NT2/D1 (cell line): ENCODE measurements around the gene RAP1GAP2.
"Not testable (repeated sequence)": the region's sequence is repeated elsewhere in the genome, so short reads cannot be mapped to it uniquely, and the experiment has no call there.

Experiments used
- DNase-seq: peaks from one replicate; pipeline ENCODE4 v3.0.0-alpha.2; 2011; ENCODE audit warnings: low read depth, low spot score
- H3K27me3 ChIP-seq: 2 replicates; pipeline ENCODE4 v1.6.0; 2011; ENCODE audit warnings: mild to moderate bottlenecking; ENCODE audit not compliant: insufficient read length, insufficient read depth
- H3K36me3 ChIP-seq: 2 replicates; pipeline ENCODE4 v1.6.1; 2011; ENCODE audit warnings: mild to moderate bottlenecking, low read length, mixed read lengths; ENCODE audit not compliant: insufficient read depth, insufficient read length
- H3K4me1 ChIP-seq: 2 replicates; pipeline ENCODE4 v1.5.1; 2011; ENCODE audit not compliant: insufficient read depth, insufficient read length
- H3K4me3 ChIP-seq: 2 replicates; pipeline ENCODE4 v1.5.1; 2011; ENCODE audit warnings: low read depth; ENCODE audit not compliant: insufficient read length
- H3K9ac ChIP-seq: 2 replicates; pipeline ENCODE4 v1.6.0; 2011; ENCODE audit warnings: low read depth; ENCODE audit not compliant: insufficient read length
- H3K9me3 ChIP-seq: 2 replicates; pipeline ENCODE4 v1.5.1; 2011; ENCODE audit warnings: mild to moderate bottlenecking, low read length; ENCODE audit not compliant: insufficient read depth
- SUZ12 ChIP-seq: IDR thresholded peaks from 2 replicates; pipeline ENCODE4 v1.6.1; 2011; ENCODE audit not compliant: insufficient read length, insufficient read depth; ENCODE audit errors: extremely low read depth
- YY1 ChIP-seq: IDR thresholded peaks from 2 replicates; pipeline ENCODE4 v1.6.1; 2011; ENCODE audit not compliant: insufficient read length, insufficient read depth
- ZNF274 ChIP-seq: IDR thresholded peaks from 2 replicates; pipeline ENCODE4 v1.6.1; 2011; ENCODE audit warnings: mild to moderate bottlenecking, low read depth, low read length

The RAP1GAP2 gene

GRCh38 chr17:3039736-3040135 lies 243.5 kb downstream of the RAP1GAP2 start:
- Histone ChIP-seq H3K9me3 (peaks cover 10% of the 10 kb centered on the region; the same call in 1 of the 2 replicates), H3K4me1 (no peaks in the 10 kb centered on the region), H3K36me3 (peaks cover 4% of the 10 kb centered on the region), H3K4me3 (no peak overlapping the region), H3K9ac (no peak overlapping the region), H3K27me3 (no peaks in the 10 kb centered on the region)
- no peak for DNase-seq
- no peak for TF ChIP-seq SUZ12
- no peak for TF ChIP-seq YY1

DNA sequence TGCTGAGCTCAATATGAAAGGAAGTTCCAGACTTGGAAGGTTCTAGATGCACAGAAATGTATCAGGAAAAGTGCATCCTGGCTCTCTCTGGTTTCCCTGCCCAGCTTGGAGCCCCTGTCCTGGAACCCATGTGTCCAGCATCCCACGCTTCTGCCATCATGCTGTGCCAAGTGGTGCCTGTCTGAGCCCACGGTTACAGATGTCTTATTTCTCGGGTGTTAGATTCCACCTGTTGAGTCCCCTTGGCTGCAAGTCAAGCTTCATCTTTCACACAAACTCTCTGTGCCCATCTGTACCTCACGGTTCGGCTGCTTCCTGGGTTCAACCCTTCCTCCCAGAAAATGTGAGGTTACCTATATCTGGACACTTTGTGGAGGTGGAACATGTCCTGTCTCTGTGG lies 244.6 kb downstream of the RAP1GAP2 start:
- no peak for DNase-seq
- Histone ChIP-seq H3K36me3 (no peaks in the 10 kb centered on the region), H3K27me3 (no peaks in the 10 kb centered on the region), H3K9ac (no peak overlapping the region), H3K4me1 (no peaks in the 10 kb centered on the region), H3K4me3 (no peak overlapping the region), H3K9me3 (peaks cover 10% of the 10 kb centered on the region; the same call in 1 of the 2 replicates)
- TF ChIP-seq YY1, result no peak
- no peak for TF ChIP-seq ZNF274
- no peak for TF ChIP-seq SUZ12

DNA sequence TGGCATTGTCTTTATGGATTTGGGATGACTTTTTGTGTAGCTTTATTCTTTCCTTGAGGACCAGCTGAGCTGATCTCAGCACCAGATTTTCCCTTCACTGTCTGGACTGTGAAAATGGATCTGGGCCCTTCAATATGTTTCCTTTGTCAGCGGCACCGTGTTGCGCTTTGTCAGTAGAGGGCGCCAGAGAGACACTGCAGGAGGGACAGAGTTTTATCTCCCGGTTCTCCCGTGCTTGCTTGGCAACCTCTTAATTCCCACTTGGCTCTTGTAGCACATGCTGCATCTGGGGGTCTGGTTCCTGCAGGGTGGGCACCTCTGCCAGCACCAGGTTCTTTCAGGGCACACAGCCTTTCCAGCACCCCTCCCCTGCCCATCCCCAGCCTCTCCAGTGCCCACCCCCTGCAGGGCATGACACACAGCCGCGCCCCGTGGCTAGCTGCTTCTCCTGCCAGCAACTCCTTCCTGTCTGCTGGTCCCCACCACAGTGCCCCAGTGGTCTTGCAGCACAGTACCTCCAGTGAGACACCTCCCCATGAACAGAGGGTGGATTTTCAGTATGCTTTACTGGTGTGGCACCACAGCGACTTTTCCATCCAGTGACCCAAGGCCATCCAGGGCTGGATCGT lies 247.6 kb downstream of the RAP1GAP2 start:
- no peak overlapping the region for H3K9ac ChIP-seq

GRCh38 chr17:3046753-3047152 lies 250.5 kb downstream of the RAP1GAP2 start:
- DNase-seq, result no peak
- Histone ChIP-seq H3K9ac (no peak overlapping the region), H3K9me3 (peaks cover 10% of the 10 kb centered on the region; the same call in 1 of the 2 replicates), H3K36me3 (no peaks in the 10 kb centered on the region), H3K4me1 (no peaks in the 10 kb centered on the region), H3K4me3 (no peak overlapping the region), H3K27me3 (no peaks in the 10 kb centered on the region)
- TF ChIP-seq SUZ12 (no peak), ZNF274 (no peak), YY1 (no peak)

More for the DNA sequence above, 247.6 kb downstream of the RAP1GAP2 start:
- TF ChIP-seq ZNF274 (no peak), YY1 (no peak), SUZ12 (no peak)
- Histone ChIP-seq H3K27me3 (no peaks in the 10 kb centered on the region), H3K4me3 (no peak overlapping the region), H3K9me3 (peaks cover 10% of the 10 kb centered on the region; the same call in 1 of the 2 replicates), H3K4me1 (no peaks in the 10 kb centered on the region), H3K36me3 (no peaks in the 10 kb centered on the region)
- peak; percentile 49 for DNase-seq

- H3K36me3 ChIP-seq, result no peaks in the 10 kb centered on the region
- no peaks in the 10 kb centered on the region; the same call in 1 of the 2 replicates for H3K9me3 ChIP-seq
- H3K4me3 ChIP-seq, result peak overlapping the region; percentile 78
- DNase-seq, result peak; percentile 94
- no peak for TF ChIP-seq SUZ12
- TF ChIP-seq ZNF274, result no peak
- peak; percentile 21 for TF ChIP-seq YY1
- peak overlapping the region; percentile 80 for H3K9ac ChIP-seq
- no peaks in the 10 kb centered on the region for H3K4me1 ChIP-seq
- no peaks in the 10 kb centered on the region for H3K27me3 ChIP-seq
Observed at GRCh38 chr17:3048727-3049471, 252.7 kb downstream of the RAP1GAP2 start.

- TF ChIP-seq ZNF274 (no peak), YY1 (no peak), SUZ12 (no peak)
- Histone ChIP-seq H3K9ac (no peak overlapping the region), H3K4me1 (no peaks in the 10 kb centered on the region), H3K27me3 (no peaks in the 10 kb centered on the region), H3K9me3 (no peaks in the 10 kb centered on the region), H3K36me3 (no peaks in the 10 kb centered on the region), H3K4me3 (no peak overlapping the region)
- no peak for DNase-seq
Observed at GRCh38 chr17:3049705-3050295, 253.6 kb downstream of the RAP1GAP2 start.

DNA sequence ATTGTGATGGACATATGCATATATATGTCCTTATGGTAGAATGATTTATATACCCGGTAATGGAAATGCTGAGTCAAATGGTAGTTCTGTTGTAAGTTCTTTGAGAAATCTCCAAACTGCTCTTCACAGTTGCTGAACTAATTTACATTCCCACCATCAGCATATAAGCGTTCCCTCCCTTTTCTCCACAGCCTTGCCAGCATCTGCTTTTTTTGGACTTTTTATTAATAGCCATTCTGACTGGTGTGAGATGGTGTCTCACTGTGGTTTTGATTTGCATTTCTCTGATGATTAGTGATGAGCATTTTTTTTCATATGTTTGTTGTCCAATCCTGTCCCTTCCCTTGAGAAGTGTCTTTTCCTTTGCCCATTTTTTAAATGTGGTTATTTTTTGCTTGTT lies 258.6 kb downstream of the RAP1GAP2 start:
- not testable (repeated sequence) for H3K9me3 ChIP-seq, DNase-seq, H3K36me3 ChIP-seq, H3K4me1 ChIP-seq, H3K27me3 ChIP-seq, H3K4me3 ChIP-seq, H3K9ac ChIP-seq

- H3K4me1 ChIP-seq, H3K4me3 ChIP-seq, DNase-seq, H3K27me3 ChIP-seq, H3K9me3 ChIP-seq, H3K9ac ChIP-seq, H3K36me3 ChIP-seq: not testable (repeated sequence)
Observed at GRCh38 chr17:3062824-3063377, 266.7 kb downstream of the RAP1GAP2 start.

DNA sequence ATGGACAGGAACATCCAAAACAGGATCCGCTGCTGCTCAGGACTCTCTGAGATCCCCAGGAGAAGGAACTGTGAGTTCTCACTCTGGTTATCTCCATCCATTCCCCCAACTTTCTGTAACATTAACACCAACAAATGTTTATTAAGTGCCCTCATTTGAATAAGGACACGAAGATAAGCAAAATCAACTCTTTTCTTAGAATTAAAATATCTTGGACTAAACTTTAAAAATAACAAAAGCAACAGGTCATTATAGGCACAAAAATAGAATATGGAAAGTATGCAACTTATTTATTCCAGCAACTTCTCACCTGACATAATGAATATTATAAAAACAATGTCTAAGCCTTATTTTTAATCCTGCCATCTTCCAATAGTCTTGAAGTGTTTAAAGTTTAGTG lies 267.3 kb downstream of the RAP1GAP2 start, which contains the start of gene OR1D5:
Gene OR1D5, minus strand, starts transcription at position 101 of the 400 bp plus-strand sequence. Its CDS starts 0 bp downstream, at position 101.
- not testable (repeated sequence) for H3K4me1 ChIP-seq, H3K4me3 ChIP-seq, H3K9me3 ChIP-seq, DNase-seq, H3K27me3 ChIP-seq, H3K36me3 ChIP-seq, H3K9ac ChIP-seq

DNA sequence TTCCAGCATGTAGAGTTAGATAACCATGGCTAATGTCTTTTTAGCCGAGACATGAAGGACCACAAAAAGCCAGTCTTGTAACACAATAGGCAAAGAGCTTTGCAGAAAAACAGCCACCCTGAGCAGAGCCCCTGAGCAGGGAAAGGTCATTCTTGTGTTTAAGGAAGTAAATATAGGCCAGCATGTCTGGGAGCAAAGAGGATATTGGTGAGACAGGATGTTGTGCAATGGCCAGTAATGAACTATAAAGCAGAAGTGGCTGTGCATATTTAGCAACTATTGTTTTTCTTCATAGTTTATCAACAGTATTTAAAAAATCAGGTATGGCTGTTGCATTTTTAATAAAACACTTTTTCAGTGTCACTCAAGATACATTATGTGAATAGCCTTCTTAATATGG lies 269.0 kb downstream of the RAP1GAP2 start:
- H3K36me3 ChIP-seq, result not testable (repeated sequence)

More for the DNA sequence above, 269.0 kb downstream of the RAP1GAP2 start:
- DNase-seq, H3K9ac ChIP-seq, H3K4me1 ChIP-seq, H3K9me3 ChIP-seq, H3K4me3 ChIP-seq, H3K27me3 ChIP-seq: not testable (repeated sequence)
